SK-N-SH (cell line): ENCODE data around the gene DISP2. TPM values are rescaled to one million over a fixed set of nuclear protein-coding genes. Genes with fewer than 3 reads are reported as not detected.

Experiments used
- CTCF ChIA-PET: fragments of 300-600, 350-600 bp; formaldehyde crosslinking; extraction: SDS; loops from one replicate; lab custom pipeline; 2021; lab: Yijun Ruan, JAX
- POLR2A ChIA-PET: fragments of 350-600 bp; sonication (Branson Sonifier 250); formaldehyde crosslinking; extraction: SDS; loops from one replicate; lab custom pipeline; 2020; ENCODE audit warnings: antibody characterized with exemption, inconsistent platforms; lab: Yijun Ruan, JAX
- DNase-seq: peaks from one replicate; pipeline ENCODE4 v3.0.0; 2012
- H2AFZ ChIP-seq: fragments of 200-600 bp; sonication (generic); 2 replicates; pipeline ENCODE4 v1.8.1; 2016; ENCODE audit warnings: antibody characterized with exemption, mild to moderate bottlenecking, low read depth
- H3F3A ChIP-seq: fragments of 200-600 bp; sonication (generic); replicated peaks from 2 replicates; pipeline ENCODE3; 2016; ENCODE audit warnings: antibody characterized with exemption, mild to moderate bottlenecking; ENCODE audit not compliant: insufficient read depth
- H3K27ac ChIP-seq, 2 experiments: fragments of 200-500 bp in 1 of 2; fragments of 200-600 bp in 1 of 2; sonication (Bioruptor generic) in 1 of 2; sonication (generic), shearing (Covaris generic) in 1 of 2; 2 replicates each; pipeline versions ENCODE4 v1.5.1 to v1.6.1; 2014 to 2016; ENCODE audit warnings: low read depth in 2 of 2, inconsistent platforms in 1 of 2, low read length in 1 of 2, mild to moderate bottlenecking in 1 of 2, mixed read lengths in 1 of 2
- H3K27me3 ChIP-seq: fragments of 200-600 bp; sonication (generic), shearing (Covaris generic); 2 replicates; pipeline ENCODE4 v1.6.1; 2016; ENCODE audit warnings: mixed run types; ENCODE audit not compliant: insufficient read depth
- H3K36me3 ChIP-seq, 2 experiments: fragments of 200-500 bp in 1 of 2; fragments of 200-600 bp in 1 of 2; sonication (Bioruptor generic) in 1 of 2; sonication (generic) in 1 of 2; replicated peaks in 1 of 2; 2 replicates each; pipeline versions ENCODE3 to v1.5.1; 2014 to 2016; ENCODE audit warnings: low read length in 1 of 2, mild to moderate bottlenecking in 1 of 2; ENCODE audit not compliant: insufficient read depth in 2 of 2, control insufficient read depth in 1 of 2
- H3K4me1 ChIP-seq, 2 experiments: fragments of 200-500 bp in 1 of 2; fragments of 200-600 bp in 1 of 2; sonication (Bioruptor generic) in 1 of 2; sonication (generic), shearing (Covaris generic) in 1 of 2; 2 replicates each; pipeline versions ENCODE4 v1.5.1 to v1.6.1; 2014 to 2016; ENCODE audit warnings: low read depth in 1 of 2, low read length in 1 of 2, mixed run types in 1 of 2; ENCODE audit not compliant: insufficient read depth in 2 of 2, control insufficient read depth in 1 of 2
- H3K4me2 ChIP-seq: fragments of 200-600 bp; sonication (generic), shearing (Covaris generic); 2 replicates; pipeline ENCODE4 v1.6.1; 2017; ENCODE audit warnings: mixed run types
- H3K4me3 ChIP-seq, 2 experiments: fragments of 200-500 bp in 1 of 2; fragments of 200-600 bp in 1 of 2; sonication (Bioruptor generic) in 1 of 2; sonication (generic), shearing (Covaris generic) in 1 of 2; 2 replicates each; pipeline versions ENCODE4 v1.5.1 to v1.8.1; 2014 to 2016; ENCODE audit warnings: low read depth in 2 of 2, inconsistent platforms in 1 of 2, low read length in 1 of 2, mild to moderate bottlenecking in 1 of 2, mixed read lengths in 1 of 2, moderate library complexity in 1 of 2
- H3K79me2 ChIP-seq: fragments of 200-600 bp; sonication (generic); 2 replicates; pipeline ENCODE4 v1.8.1; 2017; ENCODE audit warnings: mild to moderate bottlenecking; ENCODE audit not compliant: insufficient read depth
- H3K9ac ChIP-seq: fragments of 200-600 bp; sonication (generic); 2 replicates; pipeline ENCODE4 v1.6.1; 2017; ENCODE audit warnings: mixed run types
- H3K9me2 ChIP-seq: fragments of 200-600 bp; sonication (generic); 2 replicates; pipeline ENCODE4 v1.6.1; 2017; ENCODE audit warnings: mixed run types
- H3K9me3 ChIP-seq: fragments of 200-600 bp; sonication (generic); 2 replicates; pipeline ENCODE4 v1.6.1; 2017; ENCODE audit warnings: mixed run types, mild to moderate bottlenecking, moderate library complexity
- H4K20me1 ChIP-seq: fragments of 200-600 bp; sonication (generic); 2 replicates; pipeline ENCODE4 v1.6.1; 2017; ENCODE audit warnings: mild to moderate bottlenecking, mixed run types; ENCODE audit not compliant: insufficient read depth
- CHD2 ChIP-seq: fragments of 150-350 bp; IDR thresholded peaks from 2 replicates; pipeline ENCODE4 v1.6.1; 2018; ENCODE audit warnings: low read length; ENCODE audit not compliant: partially characterized antibody
- CTCF ChIP-seq: fragments of 200-600 bp; sonication (generic); IDR thresholded peaks from 2 replicates; pipeline ENCODE4 v1.6.1; 2017; ENCODE audit warnings: antibody characterized with exemption, mild to moderate bottlenecking, moderate library complexity
- EZH2phosphoT487 ChIP-seq: fragments of 200-600 bp; sonication (generic); IDR thresholded peaks from 2 replicates; pipeline ENCODE4 v1.6.1; 2017; ENCODE audit warnings: low read depth, mixed run types, mild to moderate bottlenecking, antibody characterized with exemption, moderate library complexity, borderline replicate concordance
- FOSL2 ChIP-seq: IDR thresholded peaks from 2 replicates; pipeline ENCODE4 v1.4.0; 2012; ENCODE audit warnings: low read depth, mild to moderate bottlenecking, moderate library complexity, borderline replicate concordance
- FOXJ3 ChIP-seq: sonication (generic); formaldehyde crosslinking; IDR thresholded peaks from 2 replicates; pipeline ENCODE4 v1.5.1; 2020; ENCODE audit warnings: mild to moderate bottlenecking, missing genetic modification reagents
- FOXM1 ChIP-seq: IDR thresholded peaks from 2 replicates; pipeline ENCODE4 v1.4.0; 2012; ENCODE audit warnings: low read depth, mild to moderate bottlenecking
- IRF3 ChIP-seq: fragments of 150-350 bp; IDR thresholded peaks from 2 replicates; pipeline ENCODE4 v1.6.1; 2016; ENCODE audit warnings: mild to moderate bottlenecking, low read depth, low read length
- MAX ChIP-seq: IDR thresholded peaks from 2 replicates; pipeline ENCODE4 v1.4.0; 2012; ENCODE audit warnings: low read depth
- MEF2A ChIP-seq: IDR thresholded peaks from 2 replicates; pipeline ENCODE4 v1.4.0; 2012; ENCODE audit warnings: low read depth, borderline replicate concordance
- NFIC ChIP-seq: IDR thresholded peaks from 2 replicates; pipeline ENCODE4 v1.4.0; 2012; ENCODE audit warnings: borderline replicate concordance
- POLR2AphosphoS5 ChIP-seq: IDR thresholded peaks from 2 replicates; pipeline ENCODE4 v1.6.1; 2012; ENCODE audit warnings: low read depth, low read length
- RAD21 ChIP-seq: IDR thresholded peaks from 2 replicates; pipeline ENCODE4 v1.6.1; 2012; ENCODE audit warnings: mild to moderate bottlenecking, low read length
- REST ChIP-seq: IDR thresholded peaks from 2 replicates; pipeline ENCODE4 v1.6.1; 2012; ENCODE audit warnings: mild to moderate bottlenecking, low read depth, low read length, moderate library complexity
- RFX5 ChIP-seq: IDR thresholded peaks from 2 replicates; pipeline ENCODE4 v1.6.1; 2012; ENCODE audit warnings: mild to moderate bottlenecking, improper control_type of control experiment, low read length
- RXRA ChIP-seq: IDR thresholded peaks from 2 replicates; pipeline ENCODE4 v1.4.0; 2012; ENCODE audit warnings: low read depth, mild to moderate bottlenecking, borderline replicate concordance
- SMC3 ChIP-seq: IDR thresholded peaks from 2 replicates; pipeline ENCODE4 v1.6.1; 2012; ENCODE audit warnings: low read depth, low read length, improper control_type of control experiment
- TCF12 ChIP-seq: IDR thresholded peaks from 2 replicates; pipeline ENCODE4 v1.4.0; 2012
- TEAD4 ChIP-seq: IDR thresholded peaks from 2 replicates; pipeline ENCODE4 v1.4.0; 2012; ENCODE audit warnings: mild to moderate bottlenecking, borderline replicate concordance; ENCODE audit not compliant: insufficient read depth
- YY1 ChIP-seq: IDR thresholded peaks from 2 replicates; pipeline ENCODE4 v1.4.0; 2012; ENCODE audit warnings: low read depth, mild to moderate bottlenecking
- WGBS: methylation state at CpG from one replicate; pipeline ENCODE4 v1.1.6; 2017; ENCODE audit warnings: low lambda C conversion rate; 5-methylcytosine and 5-hydroxymethylcytosine counted together
- polyA plus RNA-seq, 3 experiments: library from polyadenylated mRNA; depleted of rRNA; stranded (reverse); fragments of >200 nt; gene quantifications; 2 replicates each; pipeline ENCODE4 v1.2.3, GENCODE V29; 2012

DISP2 gene
- polyA plus RNA-seq, 1 of the 3 experiments (the other 2 are of a cell fraction): 0.12 TPM

GRCh38 chr15:40357246-40357645 lies 773 bp upstream of the DISP2 start:
- peak overlapping the region in 1 of 2 experiments; percentile 92; a peak in 2 of 4 replicates for H3K27ac ChIP-seq
- H3K4me3 ChIP-seq: peak overlapping the region in 1 of 2 experiments; percentile 59; a peak in 2 of 4 replicates
- no peaks in the 10 kb centered on the region for H3K79me2 ChIP-seq
- peaks cover 0 to 36% of the 10 kb centered on the region in 2 experiments; a peak in 2 of 4 replicates for H3K4me1 ChIP-seq
- WGBS: 87% methylated on average over 1 of the region's 1 CpG
- POLR2A ChIA-PET: interaction anchor here (1.0 to 1.4 kb wide), 3 partner anchors 10 to 17 kb away, joined by 3 to 5 read pairs (median 3); partner anchors contain the start of gene CCDC9B
- H3K27me3 ChIP-seq: 0 out of 2 replicates have a peak, but pooled peaks cover 11% of the 10 kb centered on the region
- TF ChIP-seq RFX5 (no peak), FOXM1 (no peak), NFIC (no peak), CHD2 (no peak), TEAD4 (no peak), RXRA (no peak), REST (no peak), FOSL2 (no peak), YY1 (no peak), IRF3 (no peak), FOXJ3 (no peak), RAD21 (no peak), EZH2phosphoT487 (no peak), MEF2A (no peak), POLR2AphosphoS5 (no peak), SMC3 (no peak), CTCF (no peak), MAX (no peak), TCF12 (no peak)
- CTCF ChIA-PET: interaction anchor here (1.2 to 70.6 kb wide), 6 partner anchors 10 to 150 kb away, joined by 3 to 2194 read pairs (median 6); partner anchors contain the start of genes ANKRD63, CCDC9B, INAFM2 and PLCB2
- no peak overlapping the region for H3K9ac ChIP-seq
- no peaks in the 10 kb centered on the region for H4K20me1 ChIP-seq
- no peaks in the 10 kb centered on the region for H3K9me3 ChIP-seq
- DNase-seq: peak; percentile 47
- no peaks in the 10 kb centered on the region for H3K9me2 ChIP-seq
- H2AFZ ChIP-seq: peak overlapping the region; percentile 95
- H3F3A ChIP-seq: peaks cover 6% of the 10 kb centered on the region
- H3K36me3 ChIP-seq: no peaks in the 10 kb centered on the region
- H3K4me2 ChIP-seq: peak overlapping the region; percentile 92
